DOHH2 (cell line): ENCODE results near the gene ZNRD2.

ENCODE experiments used
- H3F3A ChIP-seq: fragments of 200-600 bp; sonication (generic), shearing (Covaris generic); 2 replicates; pipeline ENCODE4 v1.6.0; 2016; ENCODE audit warnings: antibody characterized with exemption, mild to moderate bottlenecking; ENCODE audit not compliant: control insufficient read depth, insufficient read depth
- H3K27ac ChIP-seq: fragments of 200-600 bp; sonication (generic); 2 replicates; pipeline ENCODE4 v1.5.1; 2014; ENCODE audit warnings: low read depth, mild to moderate bottlenecking, low read length, moderate library complexity
- H3K27me3 ChIP-seq: fragments of 200-600 bp; sonication (generic); 2 replicates; pipeline ENCODE4 v1.6.1; 2014; ENCODE audit warnings: mild to moderate bottlenecking, low read length, mixed read lengths; ENCODE audit not compliant: control insufficient read depth
- H3K36me3 ChIP-seq: fragments of 200-600 bp; sonication (generic); 2 replicates; pipeline ENCODE4 v1.6.1; 2014; ENCODE audit warnings: mild to moderate bottlenecking, low read length, moderate library complexity, mixed read lengths; ENCODE audit not compliant: control insufficient read depth
- H3K4me1 ChIP-seq: fragments of 200-600 bp; sonication (generic); 2 replicates; pipeline ENCODE4 v1.6.1; 2014; ENCODE audit warnings: mild to moderate bottlenecking, low read length, mixed read lengths; ENCODE audit not compliant: control insufficient read depth
- H3K4me2 ChIP-seq: fragments of 200-600 bp; sonication (generic); 2 replicates; pipeline ENCODE4 v1.6.0; 2014; ENCODE audit warnings: mild to moderate bottlenecking, low read length, moderate library complexity
- H3K4me3 ChIP-seq: fragments of 200-600 bp; sonication (generic); 2 replicates; pipeline ENCODE4 v1.5.1; 2014; ENCODE audit warnings: mild to moderate bottlenecking, low read length, mixed read lengths
- H3K79me2 ChIP-seq: fragments of 200-600 bp; sonication (generic); 2 replicates; pipeline ENCODE4 v1.6.1; 2014; ENCODE audit warnings: mild to moderate bottlenecking, low read length, mixed read lengths; ENCODE audit not compliant: control insufficient read depth
- H3K9me2 ChIP-seq: fragments of 200-600 bp; sonication (generic); replicated peaks from 2 replicates; pipeline ENCODE4 v1.6.1; 2014; ENCODE audit warnings: mild to moderate bottlenecking, low read length, mixed read lengths; ENCODE audit not compliant: control insufficient read depth
- H3K9me3 ChIP-seq: fragments of 200-600 bp; sonication (generic); 2 replicates; pipeline ENCODE4 v1.6.1; 2014; ENCODE audit warnings: antibody characterized with exemption, low read length, mixed read lengths; ENCODE audit not compliant: control insufficient read depth, insufficient read depth
- H4K20me1 ChIP-seq: fragments of 200-600 bp; sonication (generic); 2 replicates; pipeline ENCODE4 v1.6.0; 2014; ENCODE audit warnings: low read depth, mild to moderate bottlenecking, antibody characterized with exemption, low read length, moderate library complexity; ENCODE audit not compliant: control insufficient read depth, insufficient read depth
- EZH2phosphoT487 ChIP-seq: fragments of 200-600 bp; sonication (generic); IDR thresholded peaks from 2 replicates; pipeline ENCODE4 v1.6.1; 2017; ENCODE audit warnings: borderline replicate concordance, mild to moderate bottlenecking, antibody characterized with exemption, low read length, moderate library complexity, mixed read lengths
- TF ChIP-seq, protein P1 (sequence below): fragments of 200-600 bp; sonication (generic); IDR thresholded peaks from one replicate; pipeline ENCODE4 v1.5.1; 2014; ENCODE audit warnings: antibody characterized with exemption, mild to moderate bottlenecking, low read depth, low read length; ENCODE audit not compliant: poor library complexity, severe bottlenecking

ZNRD2 gene

DNA sequence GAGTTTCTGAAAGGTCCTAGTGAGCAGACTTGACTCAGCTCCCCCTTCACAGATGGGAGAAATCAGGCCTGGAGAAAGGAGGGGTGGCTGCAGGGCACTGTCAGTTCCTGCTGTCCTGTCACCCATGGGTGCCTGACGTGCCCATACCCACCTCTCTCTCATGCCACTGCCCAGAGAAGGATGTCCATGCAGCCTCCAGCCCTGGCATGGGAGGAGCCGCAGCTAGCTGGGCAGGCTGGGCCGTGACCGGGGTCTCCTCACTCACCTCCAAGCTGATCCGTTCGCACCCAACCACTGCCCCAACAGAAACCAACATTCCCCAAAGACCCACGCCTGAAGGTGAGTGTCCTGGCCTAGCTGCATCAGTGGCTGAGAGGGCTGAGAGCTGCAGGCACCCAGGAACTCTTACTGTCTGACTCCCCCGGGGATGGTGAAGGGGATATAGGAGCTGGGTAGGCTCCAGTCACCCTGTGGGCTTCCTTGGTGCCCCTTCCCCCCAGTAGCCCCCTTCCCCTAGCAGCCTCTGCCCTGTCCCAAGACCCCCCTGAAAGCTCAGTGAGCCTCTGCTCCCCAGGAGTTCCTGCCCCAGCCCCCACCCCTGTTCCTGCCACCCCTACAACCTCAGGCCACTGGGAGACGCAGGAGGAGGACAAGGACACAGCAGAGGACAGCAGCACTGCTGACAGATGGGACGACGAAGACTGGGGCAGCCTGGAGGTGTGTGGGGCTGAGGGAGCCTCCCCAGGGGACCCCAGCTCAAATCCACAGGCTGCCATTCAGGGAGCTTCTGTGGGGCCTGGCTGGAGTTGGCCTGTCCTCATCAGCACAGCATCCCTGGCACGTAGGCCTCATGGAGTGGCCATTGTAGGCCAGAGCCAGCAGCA is 33.6 kb upstream of the ZNRD2 start:
- H3K9me2 ChIP-seq = no peaks in the 10 kb centered on the region
- no peak overlapping the region for H3K27ac ChIP-seq
- no peak for TF ChIP-seq EZH2phosphoT487
- TF ChIP-seq, protein P1, sequence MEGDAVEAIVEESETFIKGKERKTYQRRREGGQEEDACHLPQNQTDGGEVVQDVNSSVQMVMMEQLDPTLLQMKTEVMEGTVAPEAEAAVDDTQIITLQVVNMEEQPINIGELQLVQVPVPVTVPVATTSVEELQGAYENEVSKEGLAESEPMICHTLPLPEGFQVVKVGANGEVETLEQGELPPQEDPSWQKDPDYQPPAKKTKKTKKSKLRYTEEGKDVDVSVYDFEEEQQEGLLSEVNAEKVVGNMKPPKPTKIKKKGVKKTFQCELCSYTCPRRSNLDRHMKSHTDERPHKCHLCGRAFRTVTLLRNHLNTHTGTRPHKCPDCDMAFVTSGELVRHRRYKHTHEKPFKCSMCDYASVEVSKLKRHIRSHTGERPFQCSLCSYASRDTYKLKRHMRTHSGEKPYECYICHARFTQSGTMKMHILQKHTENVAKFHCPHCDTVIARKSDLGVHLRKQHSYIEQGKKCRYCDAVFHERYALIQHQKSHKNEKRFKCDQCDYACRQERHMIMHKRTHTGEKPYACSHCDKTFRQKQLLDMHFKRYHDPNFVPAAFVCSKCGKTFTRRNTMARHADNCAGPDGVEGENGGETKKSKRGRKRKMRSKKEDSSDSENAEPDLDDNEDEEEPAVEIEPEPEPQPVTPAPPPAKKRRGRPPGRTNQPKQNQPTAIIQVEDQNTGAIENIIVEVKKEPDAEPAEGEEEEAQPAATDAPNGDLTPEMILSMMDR = no peak
- H3K79me2 ChIP-seq = no peaks in the 10 kb centered on the region
- no peak overlapping the region for H3K4me3 ChIP-seq
- H3K4me2 ChIP-seq = no peak overlapping the region
- no peaks in the 10 kb centered on the region; the same call in 1 of the 2 replicates for H3F3A ChIP-seq
- H4K20me1 ChIP-seq = no peaks in the 10 kb centered on the region
- no peaks in the 10 kb centered on the region for H3K27me3 ChIP-seq
- H3K4me1 ChIP-seq = peaks cover 15% of the 10 kb centered on the region
- H3K36me3 ChIP-seq = peaks cover 17% of the 10 kb centered on the region
- H3K9me3 ChIP-seq = no peaks in the 10 kb centered on the region

GRCh38 chr11:65537296-65537597 is 33.0 kb upstream of the ZNRD2 start:
- peaks cover 17% of the 10 kb centered on the region for H3K4me1 ChIP-seq
- no peaks in the 10 kb centered on the region for H3K9me3 ChIP-seq
- H3K27me3 ChIP-seq = no peaks in the 10 kb centered on the region
- peaks cover 14% of the 10 kb centered on the region for H3K36me3 ChIP-seq
- H3K4me2 ChIP-seq = no peak overlapping the region
- no peak overlapping the region for H3K4me3 ChIP-seq
- H3K9me2 ChIP-seq = no peaks in the 10 kb centered on the region
- TF ChIP-seq EZH2phosphoT487 = no peak
- TF ChIP-seq, protein P1 = no peak
- H4K20me1 ChIP-seq = no peaks in the 10 kb centered on the region
- no peaks in the 10 kb centered on the region; the same call in 1 of the 2 replicates for H3F3A ChIP-seq
- H3K79me2 ChIP-seq = no peaks in the 10 kb centered on the region
- H3K27ac ChIP-seq = no peak overlapping the region

- no peaks in the 10 kb centered on the region for H3K79me2 ChIP-seq
- no peaks in the 10 kb centered on the region for H3K9me3 ChIP-seq
- no peak overlapping the region for H3K4me2 ChIP-seq
- no peaks in the 10 kb centered on the region for H3K9me2 ChIP-seq
- H3F3A ChIP-seq = no peaks in the 10 kb centered on the region; the same call in 1 of the 2 replicates
- peaks cover 17% of the 10 kb centered on the region for H3K4me1 ChIP-seq
- no peak overlapping the region for H3K4me3 ChIP-seq
- H3K27ac ChIP-seq = no peak overlapping the region
- H3K36me3 ChIP-seq = peaks cover 10% of the 10 kb centered on the region
- no peaks in the 10 kb centered on the region for H4K20me1 ChIP-seq
- no peaks in the 10 kb centered on the region for H3K27me3 ChIP-seq
- TF ChIP-seq, protein P1 = no peak
- TF ChIP-seq EZH2phosphoT487 = no peak
Measured at GRCh38 chr11:65537620-65538231, 32.6 kb upstream of the ZNRD2 start.
